Right atrium auricular region (tissue), 2 donors: ENCODE measurements around the gene ZNF573. TPM values are rescaled to one million over a fixed set of nuclear protein-coding genes. Genes with fewer than 3 reads are reported as not detected.

Experiments used
- DNase-seq: peaks from one replicate; pipeline ENCODE4 v3.0.0-alpha.2; 2019; ENCODE audit warnings: low spot score
- H3K27ac ChIP-seq, 2 donors: fragments of 200-600 bp; sonication (generic); 1 replicate in 1 of 2; 2 replicates in 1 of 2; pipeline ENCODE4 v1.5.1; 2016 to 2019
- H3K27me3 ChIP-seq, 2 donors: fragments of 200-600 bp; sonication (generic); one replicate each; pipeline versions ENCODE4 v1.5.1 to v1.6.0; 2017 to 2019
- H3K36me3 ChIP-seq: fragments of 200-600 bp; sonication (generic); one replicate; pipeline ENCODE4 v1.5.1; 2016
- H3K4me1 ChIP-seq, 2 donors: fragments of 200-600 bp; sonication (generic); one replicate each; pipeline versions ENCODE4 v1.5.1 to v1.6.0; 2017 to 2019
- H3K4me3 ChIP-seq, 2 donors: fragments of 200-600 bp; sonication (generic); 1 replicate in 1 of 2; 2 replicates in 1 of 2; pipeline ENCODE4 v1.5.1; 2017 to 2019; ENCODE audit warnings: mild to moderate bottlenecking in 1 of 2, moderate library complexity in 1 of 2
- H3K9me3 ChIP-seq, 2 donors: fragments of 200-600 bp; sonication (generic); one replicate each; pipeline ENCODE4 v1.5.1; 2019
- CTCF ChIP-seq, 2 donors: fragments of 200-600 bp; sonication (generic); IDR thresholded peaks; one replicate each; pipeline ENCODE4 v1.5.1; 2019; ENCODE audit warnings: antibody characterized with exemption in 2 of 2
- total RNA-seq, 2 donors: library from RNA; depleted of rRNA; stranded (reverse); fragments of >200 nt; gene quantifications; one replicate each; pipeline ENCODE4 v1.1.0, GENCODE V29; 2016

The ZNF573 gene
- total RNA-seq, 2 donors from 2014 or later, result 4.6 to 4.9 TPM

- TF ChIP-seq CTCF (IDR thresholded peaks at IDR 0.05), result no peak
- DNase-seq, result no peak
- Histone ChIP-seq H3K27me3 (no peaks in the 10 kb centered on the region), H3K4me3 (no peak overlapping the region), H3K9me3 (peaks cover 5 to 52% of the 10 kb centered on the region in 2 donors), H3K4me1 (no peaks in the 10 kb centered on the region), H3K27ac (no peak overlapping the region), H3K36me3 (peaks cover 22% of the 10 kb centered on the region)
These were observed 41.0 kb downstream of the ZNF573 start for GRCh38 chr19:37738371-37738770.

GRCh38 chr19:37725181-37725580 lies 54.2 kb downstream of the ZNF573 start:
- Histone ChIP-seq H3K36me3 (no peaks in the 10 kb centered on the region), H3K27me3 (no peaks in the 10 kb centered on the region), H3K9me3 (no peaks in the 10 kb centered on the region), H3K4me3 (no peak overlapping the region), H3K4me1 (no peaks in the 10 kb centered on the region), H3K27ac (no peak overlapping the region)
- TF ChIP-seq CTCF (IDR thresholded peaks at IDR 0.05), result no peak
- no peak for DNase-seq

DNA sequence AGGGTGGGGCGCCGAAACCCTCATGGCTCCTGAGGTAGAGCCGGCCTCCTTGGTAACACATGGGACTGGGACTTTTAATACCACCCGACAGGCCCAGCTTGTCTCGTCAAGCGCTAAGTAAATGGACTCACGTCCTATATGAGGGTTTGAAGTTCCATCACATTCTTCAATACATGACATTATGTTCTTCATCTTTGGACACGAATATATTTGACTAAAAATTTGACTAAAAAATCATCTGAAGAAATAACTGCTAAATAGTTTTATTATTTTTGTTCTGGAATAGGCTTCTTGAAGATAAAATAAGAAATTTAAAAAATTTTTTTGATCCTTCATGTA lies 59.5 kb downstream of the ZNF573 start:
- Histone ChIP-seq H3K27ac (peak overlapping the region; percentile 81 to 89), H3K4me3 (peak overlapping the region; percentile 79 to 85), H3K27me3 (no peaks in the 10 kb centered on the region), H3K36me3 (no peaks in the 10 kb centered on the region), H3K4me1 (peaks cover 0 to 13% of the 10 kb centered on the region in 2 donors), H3K9me3 (no peaks in the 10 kb centered on the region)
- peak; percentile 3 to 7 for TF ChIP-seq CTCF (IDR thresholded peaks at IDR 0.05)
- no peak for DNase-seq

GRCh38 chr19:37719111-37719926 lies 60.1 kb downstream of the ZNF573 start, which contains the start of gene ZNF607:
TSS of gene ZNF607 (minus strand) at chr19:37719761. CDS start at chr19:37711618, 8,143 bp downstream.
- peaks cover 0 to 13% of the 10 kb centered on the region in 2 donors for H3K4me1 ChIP-seq
- peak within 1 kb of the TSS; percentile 81 to 89 for H3K27ac ChIP-seq
- no peaks in the 10 kb centered on the region for H3K27me3 ChIP-seq
- TF ChIP-seq CTCF (IDR thresholded peaks at IDR 0.05), result peak; percentile 41 to 74
- peak; percentile 83 for DNase-seq
- H3K9me3 ChIP-seq, result no peaks in the 10 kb centered on the region
- peak within 1 kb of the TSS; percentile 79 to 85 for H3K4me3 ChIP-seq
- H3K36me3 ChIP-seq, result no peaks in the 10 kb centered on the region

DNA sequence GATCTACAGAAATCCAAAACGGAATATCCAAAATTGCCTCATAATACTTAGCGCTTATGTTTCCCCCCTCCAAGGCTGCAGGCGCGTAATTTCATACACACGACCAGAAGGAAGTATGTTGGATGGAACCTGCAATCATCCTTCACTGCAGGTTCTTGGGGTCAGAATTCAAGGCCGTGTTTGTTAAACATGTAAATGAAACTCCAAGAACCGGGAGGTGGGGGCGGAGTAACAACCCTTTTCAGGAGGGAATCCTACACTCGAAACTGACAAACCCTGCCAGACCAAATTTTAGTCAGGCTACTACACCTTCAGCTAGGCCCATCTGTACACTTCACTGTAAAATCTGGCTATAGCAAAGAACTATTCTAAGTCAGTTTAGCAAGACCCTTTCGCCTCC lies 61.1 kb downstream of the ZNF573 start:
- H3K27ac ChIP-seq, result peak overlapping the region in 1 of 2 donors; percentile 81
- DNase-seq, result no peak
- no peaks in the 10 kb centered on the region for H3K36me3 ChIP-seq
- peak overlapping the region; percentile 79 to 85 for H3K4me3 ChIP-seq
- no peaks in the 10 kb centered on the region for H3K9me3 ChIP-seq
- no peak for TF ChIP-seq CTCF (IDR thresholded peaks at IDR 0.05)
- peaks cover 0 to 13% of the 10 kb centered on the region in 2 donors for H3K4me1 ChIP-seq
- no peaks in the 10 kb centered on the region for H3K27me3 ChIP-seq
